ENCODE results near the gene TRHDE.
"Not testable (repeated sequence)": the region's sequence is repeated elsewhere in the genome, so short reads cannot be mapped to it uniquely, and the experiment has no call there.

The TRHDE gene

GRCh38 chr12:72520044-72520678, 248.0 kb downstream of the TRHDE start:
- DNase-seq = not testable (repeated sequence)

GRCh38 chr12:72521326-72521725, 249.2 kb downstream of the TRHDE start:
- no peak for DNase-seq

- DNase-seq = no peak
Observed at GRCh38 chr12:72522411-72522810, 250.2 kb downstream of the TRHDE start.

- no peak for DNase-seq
Observed at GRCh38 chr12:72523754-72524153, 251.6 kb downstream of the TRHDE start.

GRCh38 chr12:72535212-72535990, 263.2 kb downstream of the TRHDE start:
- no peak for DNase-seq

- no peak for DNase-seq
Observed at GRCh38 chr12:72540811-72541210, 268.6 kb downstream of the TRHDE start.

- no peak for DNase-seq
Observed at GRCh38 chr12:72543777-72544467, 271.8 kb downstream of the TRHDE start.

GRCh38 chr12:72546106-72546505, 273.9 kb downstream of the TRHDE start:
- no peak for DNase-seq

- no peak for DNase-seq
Observed at GRCh38 chr12:72547573-72547972, 275.4 kb downstream of the TRHDE start.

- DNase-seq = no peak
Observed at GRCh38 chr12:72549184-72549583, 277.0 kb downstream of the TRHDE start.

GRCh38 chr12:72560003-72560769, 288.0 kb downstream of the TRHDE start:
- DNase-seq = no peak

GRCh38 chr12:72570601-72571000, 298.4 kb downstream of the TRHDE start:
- DNase-seq = peak; percentile 53 to 67 (median 62)

GRCh38 chr12:72574138-72574537, 302.0 kb downstream of the TRHDE start:
- DNase-seq = no peak

GRCh38 chr12:72578327-72578726, 306.2 kb downstream of the TRHDE start:
- DNase-seq = no peak

- no peak for DNase-seq
Observed at GRCh38 chr12:72586456-72586855, 314.3 kb downstream of the TRHDE start.

GRCh38 chr12:72602581-72602980, 330.4 kb downstream of the TRHDE start:
- no peak for DNase-seq

GRCh38 chr12:72605975-72606374, 333.8 kb downstream of the TRHDE start:
- no peak for DNase-seq

GRCh38 chr12:72610342-72610741, 338.2 kb downstream of the TRHDE start:
- no peak for DNase-seq

- DNase-seq = no peak
Observed at GRCh38 chr12:72610854-72611358, 338.7 kb downstream of the TRHDE start.

- DNase-seq = no peak
Observed at GRCh38 chr12:72612171-72612570, 340.0 kb downstream of the TRHDE start.

GRCh38 chr12:72618764-72619163, 346.6 kb downstream of the TRHDE start:
- DNase-seq = no peak

- no peak for DNase-seq
Observed at GRCh38 chr12:72622556-72622955, 350.4 kb downstream of the TRHDE start.
